Stimulated activated effector memory CD8-positive, alpha-beta T cell treated with anti-CD3 and anti-CD28 coated beads, Interleukin-12 subunit alpha, Interleukin-12 subunit beta, amount 100 ng/mL, for 72 hours (primary cell): ENCODE measurements around the gene CENPB.

ENCODE experiments used
- ATAC-seq: fragments of 150-1000 bp; cut with Tn5 transposase; 2 replicates; pipeline ENCODE4 v1.10.0; 2021
- DNase-seq, 2 donors: peaks; one replicate each; pipeline ENCODE4 v3.0.0; 2021 to 2022; ENCODE audit warnings: low spot score in 2 of 2
- H3K27ac Mint-ChIP-seq: one replicate; pipeline ENCODE4 v1.8.0; 2022; ENCODE audit warnings: mild to moderate bottlenecking, mixed read lengths
- H3K36me3 Mint-ChIP-seq: one replicate; pipeline ENCODE4 v1.8.0; 2022; ENCODE audit warnings: mild to moderate bottlenecking, mixed read lengths
- H3K4me1 Mint-ChIP-seq: one replicate; pipeline ENCODE4 v1.8.0; 2022; ENCODE audit warnings: mixed read lengths
- H3K4me3 Mint-ChIP-seq: one replicate; pipeline ENCODE4 v1.8.0; 2022; ENCODE audit warnings: mild to moderate bottlenecking, mixed read lengths
- H3K9me3 Mint-ChIP-seq: one replicate; pipeline ENCODE4 v1.8.0; 2022; ENCODE audit warnings: mixed read lengths

Gene CENPB

DNA sequence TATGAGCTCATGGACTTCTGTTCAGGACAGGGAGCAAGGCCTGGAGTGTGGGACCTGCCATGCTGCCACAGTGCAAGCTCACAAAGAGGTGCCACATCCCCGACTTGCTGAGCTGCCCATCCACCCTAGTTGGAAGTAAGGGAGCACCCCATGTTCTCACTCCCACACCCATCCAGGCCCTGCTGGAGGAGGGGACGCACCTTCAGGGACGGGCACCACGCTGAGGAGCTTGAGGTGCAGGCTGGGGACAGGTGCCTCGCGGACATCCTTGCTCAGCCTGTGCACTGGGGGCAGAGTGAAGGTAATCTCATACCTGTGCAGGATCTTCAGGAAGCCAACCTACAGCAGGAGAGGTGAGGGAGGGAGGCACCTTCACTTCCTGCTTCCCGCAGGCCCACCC is 31.3 kb downstream of the CENPB start:
- ATAC-seq (no peak), DNase-seq (no peak)
- Mint-ChIP-seq H3K36me3 (peaks cover 13% of the 10 kb centered on the region), H3K4me3 (no peak overlapping the region), H3K27ac (no peak overlapping the region), H3K4me1 (peaks cover 16% of the 10 kb centered on the region), H3K9me3 (no peaks in the 10 kb centered on the region)

DNA sequence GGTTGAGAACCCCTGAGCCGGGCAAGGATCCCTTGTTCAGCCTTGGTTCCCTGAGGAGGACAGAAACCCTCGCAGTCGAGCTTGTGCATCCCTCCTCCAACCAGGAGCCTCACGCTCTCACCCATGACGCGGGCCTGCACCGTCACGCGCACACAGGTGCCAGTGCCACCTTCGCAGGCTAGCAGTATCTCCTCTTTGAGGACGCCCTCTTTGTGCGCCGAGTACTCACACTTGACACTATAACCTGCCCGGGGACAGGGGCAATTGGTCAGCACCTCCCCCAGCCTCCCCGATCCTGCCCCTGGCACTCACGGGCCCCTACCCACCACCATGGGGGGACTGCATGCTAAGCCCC is 32.3 kb downstream of the CENPB start:
- ATAC-seq = no peak
- DNase-seq = no peak
- Mint-ChIP-seq H3K4me1 (peaks cover 8% of the 10 kb centered on the region), H3K36me3 (peaks cover 13% of the 10 kb centered on the region), H3K4me3 (no peak overlapping the region), H3K27ac (peak overlapping the region; percentile 56), H3K9me3 (no peaks in the 10 kb centered on the region)

DNA sequence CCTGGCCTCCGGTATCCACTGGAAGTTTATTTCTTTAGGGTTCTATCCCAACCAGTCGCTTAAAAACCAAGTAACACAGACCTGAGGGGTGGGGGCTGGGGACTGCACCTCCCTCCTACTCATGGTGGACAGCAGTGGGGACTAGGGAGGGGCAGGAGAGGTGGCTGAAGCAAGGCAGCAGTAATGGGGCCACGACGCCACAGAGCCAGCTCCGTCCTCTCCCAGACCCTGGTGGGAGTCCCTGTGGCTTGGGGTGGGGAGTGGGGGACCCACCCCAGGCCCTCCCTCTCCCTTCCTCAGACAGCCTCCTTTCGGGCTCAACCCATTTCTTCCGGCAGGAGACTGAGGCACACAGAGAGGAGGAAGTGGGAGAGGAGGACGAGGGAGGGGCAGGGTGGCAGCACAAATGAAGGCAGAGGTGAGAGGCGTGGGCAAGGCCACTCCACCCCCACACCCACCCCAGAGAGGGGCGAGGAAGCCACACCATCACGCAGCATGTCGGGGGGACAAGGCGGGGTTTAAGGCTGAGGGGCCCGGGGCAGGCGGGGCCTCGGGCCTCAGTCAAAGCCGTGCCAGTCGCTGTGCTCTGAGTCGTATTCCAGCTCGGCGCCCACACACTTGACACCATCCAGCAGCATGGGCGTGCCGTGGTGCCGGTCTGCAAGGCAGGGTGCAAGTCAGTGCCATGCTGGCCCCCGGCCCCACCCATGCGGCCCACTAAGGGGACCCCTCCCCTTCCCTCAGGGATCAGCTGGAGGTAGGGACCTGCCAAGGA is 32.9 kb downstream of the CENPB start:
- no peaks in the 10 kb centered on the region for H3K9me3 Mint-ChIP-seq
- DNase-seq (no peak), ATAC-seq (no peak)
- no peak overlapping the region for H3K4me3 Mint-ChIP-seq
- H3K27ac Mint-ChIP-seq = no peak overlapping the region
- peaks cover 8% of the 10 kb centered on the region for H3K4me1 Mint-ChIP-seq
- H3K36me3 Mint-ChIP-seq = peaks cover 16% of the 10 kb centered on the region

DNA sequence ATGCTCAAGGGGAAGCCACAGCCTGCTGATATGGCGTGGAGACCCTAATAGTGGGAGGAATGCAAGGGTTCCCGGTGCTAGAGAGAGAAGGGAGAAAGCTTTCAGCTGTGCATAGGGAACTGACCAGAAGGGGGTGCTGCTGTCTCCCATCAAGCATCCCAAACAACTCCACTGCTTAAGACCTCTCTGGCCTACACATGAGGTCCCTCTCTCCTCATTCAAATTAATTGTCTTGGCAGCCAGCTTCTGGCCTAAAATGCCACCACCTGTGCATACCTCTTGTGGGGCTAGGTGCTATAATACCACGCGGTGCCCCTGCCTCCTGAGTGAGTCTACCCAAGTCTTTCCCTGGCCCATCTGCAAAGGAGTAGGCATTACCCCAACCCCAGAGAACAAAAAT is 33.4 kb downstream of the CENPB start:
- peak in 1 of 2 donors; percentile 71 for DNase-seq
- H3K4me3 Mint-ChIP-seq = no peak overlapping the region
- H3K27ac Mint-ChIP-seq = no peak overlapping the region
- H3K4me1 Mint-ChIP-seq = peaks cover 8% of the 10 kb centered on the region
- H3K9me3 Mint-ChIP-seq = no peaks in the 10 kb centered on the region
- ATAC-seq = peak; percentile 64
- H3K36me3 Mint-ChIP-seq = peaks cover 15% of the 10 kb centered on the region

DNA sequence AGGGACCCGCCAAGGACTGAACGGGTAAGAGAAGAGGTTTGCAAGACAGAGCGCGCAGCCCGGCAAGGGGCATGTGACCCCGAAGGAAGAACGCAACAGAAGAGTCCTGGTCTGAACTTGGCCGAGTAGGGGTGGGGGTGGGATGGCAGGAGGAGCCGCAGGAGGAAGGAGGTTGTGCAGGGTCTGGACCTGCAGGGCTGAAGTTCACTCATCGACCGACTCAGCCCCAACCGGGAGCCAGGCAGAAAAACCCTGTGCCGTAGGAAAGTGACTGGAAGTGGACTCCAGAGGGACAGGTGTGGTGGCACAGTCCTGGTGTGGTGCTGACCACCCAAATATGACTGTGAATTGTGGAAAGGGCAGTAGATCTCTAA is 34.2 kb downstream of the CENPB start:
- Mint-ChIP-seq H3K9me3 (no peaks in the 10 kb centered on the region), H3K27ac (no peak overlapping the region), H3K4me3 (peak overlapping the region; percentile 53), H3K4me1 (peaks cover 8% of the 10 kb centered on the region), H3K36me3 (peaks cover 12% of the 10 kb centered on the region)
- DNase-seq (no peak), ATAC-seq (no peak)

DNA sequence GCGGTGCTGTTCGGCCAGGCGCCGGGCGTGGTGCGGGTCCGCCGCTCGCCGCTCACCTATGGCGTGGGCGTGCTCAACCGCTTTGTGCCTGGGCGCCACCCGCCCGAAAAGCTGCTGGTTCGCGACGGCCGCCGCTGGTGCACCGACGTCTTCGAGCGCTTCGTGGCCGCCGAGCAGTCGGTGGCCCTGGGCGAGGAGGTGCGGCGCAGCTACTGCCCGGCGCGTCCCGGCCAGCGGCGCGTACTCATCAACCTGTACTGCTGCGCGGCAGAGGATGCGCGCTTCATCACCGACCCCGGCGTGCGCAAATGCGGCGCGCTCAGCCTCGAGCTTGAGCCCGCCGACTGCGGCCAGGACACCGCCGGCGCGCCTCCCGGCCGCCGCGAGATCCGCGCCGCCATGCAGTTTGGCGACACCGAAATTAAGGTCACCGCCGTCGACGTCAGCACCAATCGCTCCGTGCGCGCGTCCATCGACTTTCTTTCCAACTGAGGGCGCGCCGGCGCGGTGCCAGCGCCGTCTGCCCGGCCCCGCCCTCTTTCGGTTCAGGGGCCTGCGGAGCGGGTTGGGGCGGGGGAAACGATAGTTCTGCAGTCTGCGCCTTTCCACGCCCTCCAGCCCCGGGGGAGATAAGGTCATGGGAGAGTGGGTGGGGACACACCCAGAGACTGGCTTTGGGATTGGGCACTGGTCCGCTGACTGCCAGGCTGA is 34.7 kb downstream of the CENPB start:
- Mint-ChIP-seq H3K4me3 (peak overlapping the region; percentile 53), H3K9me3 (no peaks in the 10 kb centered on the region), H3K27ac (no peak overlapping the region), H3K36me3 (peaks cover 12% of the 10 kb centered on the region), H3K4me1 (peaks cover 8% of the 10 kb centered on the region)
- ATAC-seq = peak; percentile 52
- peak in 1 of 2 donors; percentile 21 for DNase-seq

DNA sequence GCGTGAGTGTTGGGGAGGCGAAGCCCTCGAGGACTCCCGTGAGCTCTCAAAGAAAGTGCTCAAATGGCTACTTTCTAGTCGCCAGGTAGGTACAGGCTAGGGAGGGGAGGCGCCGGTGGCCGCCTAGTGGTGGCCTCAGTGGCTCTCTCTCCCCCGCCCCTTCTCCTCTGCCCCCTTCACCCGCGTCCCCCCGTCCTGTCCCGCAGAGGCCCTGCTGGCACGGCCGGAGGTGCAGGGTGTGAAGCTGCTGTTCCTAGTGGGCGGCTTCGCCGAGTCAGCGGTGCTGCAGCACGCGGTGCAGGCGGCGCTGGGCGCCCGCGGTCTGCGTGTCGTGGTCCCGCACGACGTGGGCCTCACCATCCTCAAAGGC is 35.2 kb downstream of the CENPB start:
- DNase-seq = no peak
- Mint-ChIP-seq H3K9me3 (no peaks in the 10 kb centered on the region), H3K4me1 (peaks cover 8% of the 10 kb centered on the region), H3K36me3 (peaks cover 12% of the 10 kb centered on the region), H3K4me3 (peak overlapping the region; percentile 23), H3K27ac (no peak overlapping the region)
- ATAC-seq = no peak

DNA sequence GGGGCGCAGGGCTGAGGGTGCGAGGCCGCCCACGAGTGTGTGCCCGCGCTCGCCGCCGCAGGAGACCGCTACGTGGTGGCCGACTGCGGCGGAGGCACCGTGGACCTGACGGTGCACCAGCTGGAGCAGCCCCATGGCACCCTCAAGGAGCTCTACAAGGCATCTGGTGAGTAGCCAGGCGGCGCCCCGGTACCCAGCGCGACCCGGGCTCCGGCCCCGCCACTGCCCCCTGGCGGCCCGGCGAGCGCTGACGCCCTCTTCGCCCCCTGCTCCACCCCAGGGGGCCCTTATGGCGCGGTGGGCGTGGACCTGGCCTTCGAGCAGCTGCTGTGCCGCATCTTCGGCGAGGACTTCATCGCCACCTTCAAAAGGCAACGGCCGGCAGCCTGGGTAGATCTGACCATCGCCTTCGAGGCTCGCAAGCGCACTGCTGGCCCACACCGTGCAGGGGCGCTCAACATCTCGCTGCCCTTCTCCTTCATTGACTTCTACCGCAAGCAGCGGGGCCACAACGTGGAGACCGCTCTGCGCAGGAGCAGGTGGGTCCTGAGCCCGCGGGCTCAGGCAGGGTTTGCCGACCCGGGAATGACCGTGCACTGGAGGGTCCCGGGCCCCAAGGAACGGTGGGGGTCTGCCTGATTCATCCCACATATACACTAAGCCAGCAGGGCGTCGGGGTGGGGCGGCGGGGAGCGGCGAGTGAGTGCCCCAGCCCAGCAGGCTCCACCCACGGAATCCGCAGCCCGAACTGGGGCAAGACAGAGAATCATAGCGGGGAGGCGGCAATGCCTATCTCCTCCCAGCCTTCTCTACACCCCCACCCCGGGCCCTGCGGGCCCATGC is 36.6 kb downstream of the CENPB start:
- H3K36me3 Mint-ChIP-seq = peaks cover 10% of the 10 kb centered on the region
- peak; percentile 43 to 70 for DNase-seq
- H3K4me3 Mint-ChIP-seq = no peak overlapping the region
- no peaks in the 10 kb centered on the region for H3K9me3 Mint-ChIP-seq
- ATAC-seq = peak; percentile 58
- H3K27ac Mint-ChIP-seq = no peak overlapping the region
- peaks cover 20% of the 10 kb centered on the region for H3K4me1 Mint-ChIP-seq

DNA sequence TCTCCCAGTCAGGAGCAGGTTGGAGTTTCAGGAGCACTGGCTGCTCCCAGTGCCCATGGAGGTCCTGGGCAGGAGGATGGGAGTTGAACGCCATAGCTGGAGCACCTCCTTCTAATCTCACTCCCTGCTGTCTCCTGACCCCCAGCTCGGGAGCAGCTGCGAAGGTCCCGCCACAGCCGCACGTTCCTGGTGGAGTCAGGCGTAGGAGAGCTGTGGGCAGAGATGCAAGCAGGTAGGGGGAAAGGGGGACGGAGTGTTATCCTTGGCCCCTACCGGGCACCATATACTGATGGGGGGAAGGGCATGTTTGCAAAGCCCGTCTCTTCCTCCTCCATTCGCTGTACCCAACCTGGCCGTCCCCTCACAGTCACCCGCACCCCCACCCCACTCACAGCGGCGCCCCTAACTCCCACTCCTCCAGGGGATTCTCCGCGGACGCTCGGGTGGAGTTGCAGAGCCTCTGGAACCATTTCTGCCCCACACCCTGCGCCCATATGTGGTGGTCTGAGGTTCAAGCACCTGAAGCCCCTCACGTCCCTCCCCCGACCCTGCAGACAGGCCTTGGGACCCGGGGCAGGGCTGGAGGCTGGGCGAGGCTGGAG is 37.4 kb downstream of the CENPB start:
- no peak for DNase-seq
- H3K9me3 Mint-ChIP-seq = no peaks in the 10 kb centered on the region
- H3K27ac Mint-ChIP-seq = no peak overlapping the region
- no peak overlapping the region for H3K4me3 Mint-ChIP-seq
- no peak for ATAC-seq
- peaks cover 27% of the 10 kb centered on the region for H3K4me1 Mint-ChIP-seq
- H3K36me3 Mint-ChIP-seq = peaks cover 5% of the 10 kb centered on the region

DNA sequence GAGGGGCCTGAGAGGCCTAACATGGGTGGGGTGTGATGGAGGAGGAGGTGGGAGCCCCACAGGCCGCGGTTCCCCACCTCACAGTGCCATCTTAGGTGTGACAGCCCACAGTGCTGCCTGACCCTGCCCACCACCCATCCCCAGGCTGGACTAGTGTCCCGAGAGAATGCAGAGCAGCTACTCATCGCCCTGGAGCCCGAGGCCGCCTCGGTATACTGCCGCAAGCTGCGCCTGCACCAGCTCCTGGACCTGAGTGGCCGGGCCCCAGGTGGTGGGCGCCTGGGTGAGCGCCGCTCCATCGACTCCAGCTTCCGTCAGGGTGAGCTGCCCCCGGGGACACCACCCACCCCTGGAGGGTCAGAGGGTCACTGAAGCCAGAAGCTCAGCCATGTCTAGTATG is 38.5 kb downstream of the CENPB start:
- H3K9me3 Mint-ChIP-seq = no peaks in the 10 kb centered on the region
- ATAC-seq = no peak
- no peak for DNase-seq
- no peak overlapping the region for H3K4me3 Mint-ChIP-seq
- H3K27ac Mint-ChIP-seq = no peak overlapping the region
- H3K36me3 Mint-ChIP-seq = peaks cover 5% of the 10 kb centered on the region
- peaks cover 28% of the 10 kb centered on the region for H3K4me1 Mint-ChIP-seq

DNA sequence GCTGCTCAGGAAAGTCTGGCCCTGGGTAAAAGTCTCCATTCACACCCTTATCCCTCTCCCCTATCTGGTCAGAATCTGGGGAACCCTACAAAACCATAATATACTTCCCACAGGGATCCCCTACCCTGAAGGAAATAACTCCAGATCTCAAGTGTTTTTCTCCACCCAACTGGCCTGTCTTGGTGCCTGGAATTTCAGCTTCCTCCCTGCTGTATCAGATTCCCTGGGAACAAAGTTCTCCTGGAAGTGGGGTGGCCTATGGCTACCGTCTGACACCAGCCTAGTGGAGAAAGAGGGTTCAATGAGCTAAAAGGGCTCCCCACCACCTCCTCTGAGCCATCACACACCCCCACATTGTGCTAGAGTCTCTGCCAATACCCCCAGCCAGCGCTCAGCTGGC is 39.1 kb downstream of the CENPB start:
- Mint-ChIP-seq H3K4me3 (no peak overlapping the region), H3K4me1 (peaks cover 25% of the 10 kb centered on the region), H3K36me3 (peaks cover 5% of the 10 kb centered on the region), H3K27ac (no peak overlapping the region), H3K9me3 (no peaks in the 10 kb centered on the region)
- DNase-seq = no peak
- ATAC-seq = no peak

DNA sequence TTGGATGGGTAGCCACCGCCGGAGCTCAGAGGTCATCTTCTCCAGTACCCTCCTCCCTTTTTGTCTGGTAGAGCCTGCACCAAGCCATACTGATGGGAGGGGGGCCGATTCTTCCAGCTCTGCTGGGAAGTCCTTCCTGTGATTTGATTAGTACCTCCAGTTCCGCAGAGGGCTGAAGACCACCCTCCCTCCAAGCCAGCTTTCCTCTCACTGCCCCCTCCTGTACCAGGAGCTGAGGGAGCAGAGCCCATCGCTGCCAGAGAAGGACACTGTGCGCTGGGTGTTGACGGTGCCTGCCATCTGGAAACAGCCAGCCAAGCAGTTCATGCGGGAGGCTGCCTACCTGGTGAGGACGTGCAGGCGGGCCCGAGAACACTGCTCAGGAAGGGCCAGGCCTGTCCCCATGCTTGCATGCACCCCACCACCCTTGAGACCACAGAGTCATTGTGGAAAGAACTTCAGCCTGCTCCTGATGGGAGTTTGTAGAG is 40.8 kb downstream of the CENPB start:
- peaks cover 5% of the 10 kb centered on the region for H3K36me3 Mint-ChIP-seq
- no peak overlapping the region for H3K27ac Mint-ChIP-seq
- ATAC-seq (no peak), DNase-seq (no peak)
- H3K9me3 Mint-ChIP-seq = no peaks in the 10 kb centered on the region
- H3K4me3 Mint-ChIP-seq = peak overlapping the region; percentile 69
- peaks cover 19% of the 10 kb centered on the region for H3K4me1 Mint-ChIP-seq

DNA sequence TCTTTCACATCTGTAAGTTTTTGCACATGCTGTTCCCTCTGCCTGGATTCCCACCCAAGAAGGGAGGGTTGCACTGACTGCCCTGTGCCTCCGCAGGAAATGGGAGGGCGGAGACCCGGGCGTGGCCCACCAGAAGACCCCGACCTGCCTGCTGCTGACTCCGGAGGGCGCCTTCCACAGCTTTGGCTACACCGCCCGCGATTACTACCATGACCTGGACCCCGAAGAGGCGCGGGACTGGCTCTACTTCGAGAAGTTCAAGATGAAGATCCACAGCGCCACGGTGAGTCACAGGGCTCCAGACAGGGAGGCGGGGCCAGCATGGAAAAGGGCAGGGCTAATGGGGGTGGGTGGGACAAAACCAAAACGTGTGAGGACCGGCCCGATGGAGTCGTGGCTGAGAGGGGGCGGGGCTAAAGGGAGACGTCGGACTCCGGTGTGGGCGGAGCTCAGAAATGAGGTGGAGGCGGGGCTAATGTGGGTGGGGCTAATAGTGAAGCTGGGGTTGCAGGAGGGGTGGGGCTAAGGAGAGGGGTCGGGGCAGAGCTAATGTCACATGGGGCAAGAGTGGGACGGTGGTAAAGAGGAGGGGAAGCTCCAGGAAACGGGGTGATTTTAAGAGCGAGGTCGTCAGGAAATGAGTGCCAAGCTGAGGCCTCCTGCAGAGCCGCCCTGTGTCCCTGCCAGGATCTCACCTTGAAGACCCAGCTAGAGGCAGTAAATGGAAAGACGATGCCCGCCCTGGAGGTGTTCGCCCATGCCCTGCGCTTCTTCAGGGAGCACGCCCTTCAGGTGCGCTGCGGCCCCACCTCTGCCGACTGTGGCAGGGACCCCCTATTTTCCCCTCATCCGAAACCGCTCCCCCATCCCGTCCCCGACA is 41.5 kb downstream of the CENPB start:
- H3K36me3 Mint-ChIP-seq = peaks cover 5% of the 10 kb centered on the region
- H3K4me3 Mint-ChIP-seq = peak overlapping the region; percentile 69
- H3K9me3 Mint-ChIP-seq = no peaks in the 10 kb centered on the region
- H3K27ac Mint-ChIP-seq = peak overlapping the region; percentile 29
- ATAC-seq = peak; percentile 67
- peak; percentile 49 to 71 for DNase-seq
- peaks cover 19% of the 10 kb centered on the region for H3K4me1 Mint-ChIP-seq

DNA sequence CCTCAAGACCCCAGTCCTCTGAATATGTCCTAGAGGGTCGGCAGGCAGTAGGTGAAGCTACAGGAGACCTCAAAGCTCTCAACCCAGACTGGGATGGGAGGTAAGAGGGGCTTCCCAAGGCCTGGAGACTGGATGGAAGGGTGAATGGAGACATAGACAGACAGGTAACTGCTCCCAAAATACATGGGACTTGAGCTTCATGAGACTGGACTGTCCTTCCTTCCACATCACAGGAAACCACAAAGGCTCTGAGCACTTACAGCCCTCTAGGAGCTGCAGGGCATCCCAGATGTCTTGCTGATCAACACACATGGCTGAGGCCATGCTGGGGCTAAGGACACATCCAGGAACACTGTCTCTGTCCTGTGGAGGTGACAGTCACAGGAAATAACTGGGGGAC is 42.5 kb downstream of the CENPB start:
- peak overlapping the region; percentile 69 for H3K4me3 Mint-ChIP-seq
- no peak overlapping the region for H3K27ac Mint-ChIP-seq
- H3K4me1 Mint-ChIP-seq = peaks cover 19% of the 10 kb centered on the region
- peaks cover 5% of the 10 kb centered on the region for H3K36me3 Mint-ChIP-seq
- ATAC-seq (no peak), DNase-seq (no peak)
- H3K9me3 Mint-ChIP-seq = no peaks in the 10 kb centered on the region
